A673 (cell line): ENCODE data around the gene PANK3.

ENCODE experiments used
- CTCF ChIP-seq: fragments of 300-800, 200-600 bp; sonication (generic); conservative IDR thresholded peaks from 2 replicates; pipeline ENCODE4 v1.5.1; 2017; ENCODE audit warnings: low read depth, mild to moderate bottlenecking, antibody characterized with exemption, low read length, moderate library complexity, mixed read lengths
- EZH2 ChIP-seq: fragments of 200-600 bp; sonication (generic); IDR thresholded peaks from 2 replicates; pipeline ENCODE4 v1.6.1; 2017; ENCODE audit warnings: borderline replicate concordance, low read depth, mild to moderate bottlenecking, mixed read lengths, antibody characterized with exemption, low read length; ENCODE audit not compliant: poor library complexity, severe bottlenecking

GRCh38 chr5:168614661-168615060 lies 35.5 kb upstream of the PANK3 start:
- TF ChIP-seq CTCF (no peak), EZH2 (no peak)
